Occipital lobe (tissue), 2 donors: Measurements from ENCODE around the gene PRR14L. TPM values are rescaled to one million over a fixed set of nuclear protein-coding genes. Genes with fewer than 3 reads are reported as not detected.
"Not testable (repeated sequence)": the region's sequence is repeated elsewhere in the genome, so short reads cannot be mapped to it uniquely, and the experiment has no call there.

Experiments used
- DNase-seq: peaks from one replicate; lab custom pipeline; 2025; lab: John Stamatoyannopoulos, UW
- total RNA-seq: library from RNA; depleted of rRNA; stranded (reverse); fragments of >200 nt; gene quantifications from one replicate; pipeline ENCODE4 v1.2.3, GENCODE V29; 2014

PRR14L gene
- total RNA-seq, 1 donor from 2014 or later = 29.8 TPM

GRCh38 chr22:31682751-31683150 lies 67.2 kb downstream of the PRR14L start:
- no peak for DNase-seq

- DNase-seq = no peak
These were observed 68.3 kb downstream of the PRR14L start for GRCh38 chr22:31681349-31682345.

- DNase-seq = peak; percentile 5
These were observed 69.0 kb downstream of the PRR14L start for GRCh38 chr22:31680861-31681341.

GRCh38 chr22:31678748-31679147 lies 71.2 kb downstream of the PRR14L start:
- DNase-seq = no peak

- peak; percentile 92 for DNase-seq
These were observed 73.2 kb downstream of the PRR14L start for GRCh38 chr22:31676700-31677099.

GRCh38 chr22:31674219-31674618 lies 75.7 kb downstream of the PRR14L start:
- DNase-seq = not testable (repeated sequence)

- not testable (repeated sequence) for DNase-seq
These were observed 81.1 kb downstream of the PRR14L start for GRCh38 chr22:31668849-31669248.

- no peak for DNase-seq
These were observed 87.3 kb downstream of the PRR14L start for GRCh38 chr22:31662668-31663037.

- DNase-seq = peak; percentile 89
These were observed 87.9 kb downstream of the PRR14L start, which contains the start of gene PISD for GRCh38 chr22:31661851-31662667. PISD (minus strand) TSS chr22:31662215; CDS start chr22:31662208, 7 bp downstream.

- not testable (repeated sequence) for DNase-seq
These were observed 89.0 kb downstream of the PRR14L start for GRCh38 chr22:31660860-31661341.

GRCh38 chr22:31659246-31659645 lies 90.7 kb downstream of the PRR14L start:
- DNase-seq = no peak

GRCh38 chr22:31654408-31654807 lies 95.5 kb downstream of the PRR14L start:
- no peak for DNase-seq

- DNase-seq = no peak
These were observed 96.0 kb downstream of the PRR14L start for GRCh38 chr22:31653944-31654343.

GRCh38 chr22:31652911-31653684 lies 96.8 kb downstream of the PRR14L start:
- no peak for DNase-seq

- DNase-seq = no peak
These were observed 97.8 kb downstream of the PRR14L start for GRCh38 chr22:31652088-31652487.

GRCh38 chr22:31651664-31652063 lies 98.3 kb downstream of the PRR14L start:
- no peak for DNase-seq

GRCh38 chr22:31650391-31650790 lies 99.5 kb downstream of the PRR14L start:
- no peak for DNase-seq

GRCh38 chr22:31647523-31648320 lies 102.2 kb downstream of the PRR14L start:
- DNase-seq = no peak

GRCh38 chr22:31647066-31647465 lies 102.9 kb downstream of the PRR14L start:
- no peak for DNase-seq
